Effector memory CD8-positive, alpha-beta T cell (primary cell): ENCODE data around the gene VAMP5.

ENCODE experiments used
- ATAC-seq: fragments of 150-1000 bp; cut with Tn5 transposase; replicated peaks from 2 replicates; pipeline ENCODE4 v1.10.0; 2021; ENCODE audit warnings: mild to moderate bottlenecking, moderate library complexity
- DNase-seq, 3 experiments: peaks; one replicate each; pipeline ENCODE4 v3.0.0; 2021
- H3K27ac Mint-ChIP-seq, 2 donors: one replicate each; pipeline ENCODE4 v1.8.0; 2022; ENCODE audit warnings: mild to moderate bottlenecking in 2 of 2, mixed read lengths in 2 of 2, moderate library complexity in 2 of 2
- H3K27me3 Mint-ChIP-seq, 2 donors: one replicate each; pipeline ENCODE4 v1.8.0; 2022; ENCODE audit warnings: mixed read lengths in 2 of 2
- H3K36me3 Mint-ChIP-seq: one replicate; pipeline ENCODE4 v1.8.0; 2022; ENCODE audit warnings: mild to moderate bottlenecking, moderate library complexity, mixed read lengths; ENCODE audit not compliant: insufficient read depth
- H3K4me1 Mint-ChIP-seq, 2 donors: one replicate each; pipeline ENCODE4 v1.8.0; 2022; ENCODE audit warnings: low read depth in 2 of 2, mixed read lengths in 2 of 2
- H3K4me3 Mint-ChIP-seq, 2 donors: one replicate each; pipeline ENCODE4 v1.8.0; 2022; ENCODE audit warnings: mild to moderate bottlenecking in 2 of 2, mixed read lengths in 2 of 2, moderate library complexity in 2 of 2
- H3K9me3 Mint-ChIP-seq, 2 donors: one replicate each; pipeline ENCODE4 v1.8.0; 2022; ENCODE audit warnings: mixed read lengths in 2 of 2

Gene VAMP5

GRCh38 chr2:85621338-85621737, 37.1 kb downstream of the VAMP5 start:
- Mint-ChIP-seq H3K36me3 (peaks cover 81% of the 10 kb centered on the region), H3K4me1 (peaks cover 8 to 11% of the 10 kb centered on the region in 2 donors), H3K27me3 (no peaks in the 10 kb centered on the region), H3K4me3 (no peak overlapping the region), H3K27ac (peak overlapping the region in 1 of 2 donors; percentile 52), H3K9me3 (no peaks in the 10 kb centered on the region)
- DNase-seq (no peak), ATAC-seq (no peak)

- no peak for ATAC-seq
- Mint-ChIP-seq H3K9me3 (no peaks in the 10 kb centered on the region), H3K4me1 (peaks cover 1 to 5% of the 10 kb centered on the region in 2 donors), H3K27me3 (no peaks in the 10 kb centered on the region), H3K27ac (peak overlapping the region; percentile 19 to 51), H3K4me3 (no peak overlapping the region), H3K36me3 (peaks cover 90% of the 10 kb centered on the region)
- DNase-seq = no peak
Measured at GRCh38 chr2:85623991-85624390, 39.8 kb downstream of the VAMP5 start.

DNA sequence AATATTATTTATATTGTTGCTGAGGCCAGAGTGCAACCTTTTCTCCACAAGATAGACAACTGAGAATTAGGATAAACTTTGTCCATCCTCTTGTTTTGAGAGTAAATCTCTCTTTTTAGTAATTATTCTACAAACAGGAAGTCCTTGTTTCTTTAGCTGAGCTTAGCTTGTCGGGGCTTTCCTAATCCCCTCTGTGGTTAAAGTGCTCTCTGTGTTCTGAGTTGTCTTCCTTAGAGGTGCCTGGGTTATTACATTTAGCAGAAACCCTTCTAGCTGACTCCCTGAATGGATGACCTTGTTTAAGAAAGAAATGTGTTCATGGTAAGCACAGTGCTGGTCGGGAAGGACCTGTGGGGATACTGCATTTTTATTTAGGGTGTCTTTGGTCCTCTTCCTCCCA, 44.4 kb downstream of the VAMP5 start:
- Mint-ChIP-seq H3K27me3 (no peaks in the 10 kb centered on the region), H3K4me3 (no peak overlapping the region), H3K36me3 (peaks cover 99% of the 10 kb centered on the region), H3K4me1 (peaks cover 4 to 5% of the 10 kb centered on the region in 2 donors), H3K27ac (peak overlapping the region; percentile 20 to 82), H3K9me3 (no peaks in the 10 kb centered on the region)
- peak; percentile 48 for ATAC-seq
- no peak for DNase-seq

DNA sequence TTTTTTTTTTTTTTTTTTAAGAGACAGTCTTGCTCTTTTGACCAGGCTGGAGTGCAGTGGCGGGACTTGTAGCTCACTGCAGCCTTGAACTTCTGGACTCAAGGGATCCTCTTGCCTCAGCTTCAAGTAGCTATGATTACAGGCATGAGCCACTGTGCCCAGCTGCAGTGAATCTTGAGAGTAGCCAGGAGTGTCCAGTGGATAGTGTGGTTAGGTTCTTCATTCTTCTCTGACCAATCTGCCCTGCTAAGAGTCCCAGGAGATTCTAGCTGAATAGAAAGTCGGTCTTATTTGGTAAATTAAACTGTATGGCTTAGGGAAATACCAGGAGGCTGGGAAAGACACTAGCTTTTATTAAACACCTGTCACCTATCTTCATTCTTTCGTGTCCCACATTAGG, 47.1 kb downstream of the VAMP5 start:
- Mint-ChIP-seq H3K27ac (no peak overlapping the region), H3K36me3 (peaks cover 92% of the 10 kb centered on the region), H3K27me3 (no peaks in the 10 kb centered on the region), H3K4me3 (no peak overlapping the region), H3K4me1 (peaks cover 10 to 12% of the 10 kb centered on the region in 2 donors), H3K9me3 (no peaks in the 10 kb centered on the region)
- no peak for ATAC-seq
- DNase-seq = no peak

DNA sequence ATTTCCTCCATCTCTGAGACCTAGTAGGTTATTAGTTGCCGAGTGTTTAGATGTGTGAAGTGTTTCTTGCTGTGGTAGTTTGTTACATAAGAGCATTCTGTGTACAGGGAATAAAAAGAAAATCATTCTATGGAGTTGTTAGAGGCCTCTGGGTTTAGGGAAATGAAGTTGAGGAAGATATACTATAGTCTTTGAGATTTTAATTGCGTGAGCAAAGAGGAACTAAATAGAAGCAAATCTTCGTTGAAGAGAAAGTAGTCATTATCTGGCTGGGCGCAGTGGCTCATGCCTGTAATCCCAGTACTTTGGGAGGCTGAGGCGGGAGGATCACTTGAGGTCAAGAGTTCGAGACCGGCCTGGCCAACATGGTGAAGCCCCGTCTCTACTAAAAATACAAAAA, 50.8 kb downstream of the VAMP5 start:
- peaks cover 12 to 14% of the 10 kb centered on the region in 2 donors for H3K4me1 Mint-ChIP-seq
- no peaks in the 10 kb centered on the region for H3K27me3 Mint-ChIP-seq
- ATAC-seq (no peak), DNase-seq (no peak)
- H3K4me3 Mint-ChIP-seq = no peak overlapping the region
- peaks cover 91% of the 10 kb centered on the region for H3K36me3 Mint-ChIP-seq
- peak overlapping the region; percentile 24 to 50 for H3K27ac Mint-ChIP-seq
- H3K9me3 Mint-ChIP-seq = no peaks in the 10 kb centered on the region

- H3K27ac Mint-ChIP-seq = no peak overlapping the region
- peaks cover 91% of the 10 kb centered on the region for H3K36me3 Mint-ChIP-seq
- H3K4me3 Mint-ChIP-seq = no peak overlapping the region
- DNase-seq = no peak
- no peaks in the 10 kb centered on the region for H3K27me3 Mint-ChIP-seq
- peaks cover 12 to 14% of the 10 kb centered on the region in 2 donors for H3K4me1 Mint-ChIP-seq
- no peaks in the 10 kb centered on the region for H3K9me3 Mint-ChIP-seq
- no peak for ATAC-seq
Measured at GRCh38 chr2:85635636-85636035, 51.4 kb downstream of the VAMP5 start.

DNA sequence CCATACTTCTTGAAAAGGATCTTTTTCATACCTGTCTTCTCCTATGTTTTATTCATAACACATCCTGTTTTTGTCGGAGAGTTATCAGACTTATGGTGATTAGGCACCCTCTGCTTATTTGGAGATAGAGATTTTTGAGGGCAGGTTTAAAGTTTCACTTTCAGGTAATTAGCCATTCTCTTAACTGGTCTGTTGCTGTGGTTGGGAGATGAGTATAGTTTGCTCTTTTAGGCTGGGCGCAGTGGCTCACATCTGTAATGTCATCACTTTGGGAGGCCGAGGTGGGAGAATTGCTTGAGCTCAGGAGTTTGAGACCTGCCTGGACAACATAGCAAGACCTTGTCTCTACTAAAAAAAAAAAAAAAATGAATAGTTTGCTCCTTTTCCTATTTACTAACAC, 58.5 kb downstream of the VAMP5 start:
- DNase-seq = no peak
- H3K4me1 Mint-ChIP-seq = peaks cover 0 to 7% of the 10 kb centered on the region in 2 donors
- no peaks in the 10 kb centered on the region for H3K27me3 Mint-ChIP-seq
- no peak for ATAC-seq
- H3K4me3 Mint-ChIP-seq = no peak overlapping the region
- H3K9me3 Mint-ChIP-seq = no peaks in the 10 kb centered on the region
- H3K36me3 Mint-ChIP-seq = peaks cover 99% of the 10 kb centered on the region
- H3K27ac Mint-ChIP-seq = peak overlapping the region in 1 of 2 donors; percentile 32
